Diencephalon (tissue), 1 donor: ENCODE measurements around the gene SAMD4A. TPM values are rescaled to one million over a fixed set of nuclear protein-coding genes. Genes with fewer than 3 reads are reported as not detected.

Experiments used
- total RNA-seq: library from RNA; depleted of rRNA; stranded (reverse); fragments of >200 nt; gene quantifications from one replicate; pipeline ENCODE4 v1.2.3, GENCODE V29; 2014

The SAMD4A gene, protein sequence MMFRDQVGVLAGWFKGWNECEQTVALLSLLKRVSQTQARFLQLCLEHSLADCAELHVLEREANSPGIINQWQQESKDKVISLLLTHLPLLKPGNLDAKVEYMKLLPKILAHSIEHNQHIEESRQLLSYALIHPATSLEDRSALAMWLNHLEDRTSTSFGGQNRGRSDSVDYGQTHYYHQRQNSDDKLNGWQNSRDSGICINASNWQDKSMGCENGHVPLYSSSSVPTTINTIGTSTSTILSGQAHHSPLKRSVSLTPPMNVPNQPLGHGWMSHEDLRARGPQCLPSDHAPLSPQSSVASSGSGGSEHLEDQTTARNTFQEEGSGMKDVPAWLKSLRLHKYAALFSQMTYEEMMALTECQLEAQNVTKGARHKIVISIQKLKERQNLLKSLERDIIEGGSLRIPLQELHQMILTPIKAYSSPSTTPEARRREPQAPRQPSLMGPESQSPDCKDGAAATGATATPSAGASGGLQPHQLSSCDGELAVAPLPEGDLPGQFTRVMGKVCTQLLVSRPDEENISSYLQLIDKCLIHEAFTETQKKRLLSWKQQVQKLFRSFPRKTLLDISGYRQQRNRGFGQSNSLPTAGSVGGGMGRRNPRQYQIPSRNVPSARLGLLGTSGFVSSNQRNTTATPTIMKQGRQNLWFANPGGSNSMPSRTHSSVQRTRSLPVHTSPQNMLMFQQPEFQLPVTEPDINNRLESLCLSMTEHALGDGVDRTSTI
- 24.2 TPM for total RNA-seq

DNA sequence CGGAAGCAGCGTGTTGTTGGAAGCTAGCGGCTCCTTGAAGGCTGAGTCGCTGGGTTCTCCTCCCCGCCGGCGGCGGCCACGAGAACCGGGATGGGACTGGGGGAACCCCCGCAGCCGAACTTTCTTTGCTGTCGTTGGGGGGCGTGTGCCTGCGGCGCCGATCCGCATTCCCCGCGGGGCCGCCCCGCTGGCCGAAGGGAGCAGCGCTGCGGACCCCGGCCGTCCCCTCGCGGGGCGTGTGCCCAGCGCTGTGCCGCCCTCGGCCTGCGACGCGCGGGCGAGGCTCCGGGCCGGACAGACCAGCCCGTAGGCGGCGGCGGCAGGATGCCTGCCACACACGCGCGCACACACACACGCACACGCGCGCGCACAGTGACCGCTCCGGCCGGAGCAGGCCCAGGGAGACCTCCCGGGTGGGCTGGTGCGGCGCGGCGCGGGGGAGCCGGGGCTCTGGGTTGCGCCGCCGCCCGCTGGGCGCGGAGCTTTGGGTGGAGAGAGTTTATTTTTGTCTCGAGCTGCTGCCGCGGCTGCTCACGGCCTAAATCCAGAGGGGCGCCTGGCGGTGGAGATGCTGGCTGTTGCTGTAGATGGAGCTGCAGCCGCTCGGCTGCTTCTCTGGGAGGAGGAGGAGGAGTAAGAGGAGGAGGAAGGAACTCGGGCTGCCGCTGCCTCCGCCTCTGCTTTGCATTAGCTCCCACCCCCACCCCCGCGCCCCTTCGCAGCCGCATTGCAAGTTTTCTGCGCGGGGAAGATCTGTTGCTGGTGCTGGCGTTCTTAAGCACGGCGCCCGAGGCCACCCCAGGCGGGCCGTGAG is at the start of gene SAMD4A:
Gene SAMD4A, plus strand, starts transcription at position 719 of the 814 bp plus-strand sequence. CDS start 789 bp downstream, outside the sequence.

Other genes starting within 250 kb of the SAMD4A start
- gene CDKN3, start 170.1 kb upstream of the SAMD4A start, total RNA-seq = 10.8 TPM
- gene CNIH1, start 125.8 kb upstream of the SAMD4A start, total RNA-seq = 54.4 TPM
- 241 TPM for gene GMFB, start 78.1 kb upstream of the SAMD4A start, total RNA-seq
- gene CGRRF1, start 57.2 kb upstream of the SAMD4A start, total RNA-seq = 23.8 TPM